ENCODE data around the gene CBX4. TPM values are rescaled to one million over a fixed set of nuclear protein-coding genes. Genes with fewer than 3 reads are reported as not detected.

Gene CBX4
- total and polyA plus RNA-seq, 10 of the 15 experiments (the other 5 are each of a cell fraction or from before 2014, with no cell fraction given): 0.69 to 24.6 (median 4.2) TPM

DNA sequence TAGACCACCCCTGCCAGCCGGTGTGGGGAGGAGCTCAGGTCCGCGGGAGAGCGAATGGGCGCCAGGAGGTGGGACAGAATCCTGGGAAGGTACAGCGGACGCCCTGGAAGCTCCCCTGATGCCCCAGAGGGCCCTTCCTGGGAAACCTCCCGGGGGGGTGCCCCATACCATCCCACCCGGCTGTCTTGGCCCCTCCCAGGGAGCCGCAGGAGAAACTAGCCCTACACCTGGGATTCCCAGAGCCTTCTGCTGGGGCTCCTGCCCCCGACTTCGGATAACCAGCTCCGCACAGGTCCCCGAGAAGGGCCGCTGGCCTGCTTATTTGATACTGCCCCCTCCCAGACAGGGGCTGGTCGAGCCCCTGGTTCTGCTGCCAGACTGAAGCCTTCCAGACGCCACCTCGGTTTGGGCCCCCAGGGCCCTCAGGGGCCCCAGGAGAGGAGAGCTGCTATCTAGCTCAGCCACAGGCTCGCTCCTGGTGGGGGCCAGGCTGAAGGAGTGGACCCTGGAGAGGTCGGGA, 3.0 kb upstream of the CBX4 start:
- H3K79me2 ChIP-seq (ENCODE audit: control insufficient read depth, insufficient read depth, low read length): peaks cover 11% of the 10 kb centered on the region
- DNase-seq (ENCODE audit: low read depth, low spot score): no peak
- ChIA-PET SMC1A (ENCODE audit: uncharacterized antibody, unreplicated experiment) (no interaction called here), POLR2A (interaction anchor here (1.0 kb wide), 1 partner anchor 46 kb away, joined by 3 read pairs; the partner anchor contains the start of gene CBX8), RAD21 (ENCODE audit: unreplicated experiment) (interaction anchor here (0.5 to 1.5 kb wide), 2 partner anchors 45 to 50 kb away, joined by 3 to 7 read pairs; partner anchors contain the start of gene CBX8), CTCF (interaction anchor here (0.5 to 1.4 kb wide), 3 partner anchors 37 to 1462 kb away, joined by 3 to 6 read pairs (median 4); no protein-coding TSS in a partner anchor)
- H3K4me1 ChIP-seq (ENCODE audit: control insufficient read depth, insufficient read depth, low read length): peaks cover 10% of the 10 kb centered on the region
- no peak for ATAC-seq
- H3K27ac ChIP-seq (ENCODE audit: control insufficient read depth, insufficient read depth): no peak overlapping the region
- intact Hi-C loops (cut with micrococcal nuclease; ENCODE audit: unreplicated experiment) (loop anchor here (10.0 kb wide), 1 partner anchor 133 kb away; no protein-coding TSS in a partner anchor), in situ Hi-C loops (cut with MboI) (loop anchor here (5.0 kb wide), 1 partner anchor 35 kb away; no protein-coding TSS in a partner anchor)
- WGBS (ENCODE audit: insufficient coverage, insufficient replicate concordance, low lambda C conversion rate, missing lambda C conversion rate): 10% methylated on average over 20 of the region's 20 CpGs
- TF ChIP-seq, protein P1, sequence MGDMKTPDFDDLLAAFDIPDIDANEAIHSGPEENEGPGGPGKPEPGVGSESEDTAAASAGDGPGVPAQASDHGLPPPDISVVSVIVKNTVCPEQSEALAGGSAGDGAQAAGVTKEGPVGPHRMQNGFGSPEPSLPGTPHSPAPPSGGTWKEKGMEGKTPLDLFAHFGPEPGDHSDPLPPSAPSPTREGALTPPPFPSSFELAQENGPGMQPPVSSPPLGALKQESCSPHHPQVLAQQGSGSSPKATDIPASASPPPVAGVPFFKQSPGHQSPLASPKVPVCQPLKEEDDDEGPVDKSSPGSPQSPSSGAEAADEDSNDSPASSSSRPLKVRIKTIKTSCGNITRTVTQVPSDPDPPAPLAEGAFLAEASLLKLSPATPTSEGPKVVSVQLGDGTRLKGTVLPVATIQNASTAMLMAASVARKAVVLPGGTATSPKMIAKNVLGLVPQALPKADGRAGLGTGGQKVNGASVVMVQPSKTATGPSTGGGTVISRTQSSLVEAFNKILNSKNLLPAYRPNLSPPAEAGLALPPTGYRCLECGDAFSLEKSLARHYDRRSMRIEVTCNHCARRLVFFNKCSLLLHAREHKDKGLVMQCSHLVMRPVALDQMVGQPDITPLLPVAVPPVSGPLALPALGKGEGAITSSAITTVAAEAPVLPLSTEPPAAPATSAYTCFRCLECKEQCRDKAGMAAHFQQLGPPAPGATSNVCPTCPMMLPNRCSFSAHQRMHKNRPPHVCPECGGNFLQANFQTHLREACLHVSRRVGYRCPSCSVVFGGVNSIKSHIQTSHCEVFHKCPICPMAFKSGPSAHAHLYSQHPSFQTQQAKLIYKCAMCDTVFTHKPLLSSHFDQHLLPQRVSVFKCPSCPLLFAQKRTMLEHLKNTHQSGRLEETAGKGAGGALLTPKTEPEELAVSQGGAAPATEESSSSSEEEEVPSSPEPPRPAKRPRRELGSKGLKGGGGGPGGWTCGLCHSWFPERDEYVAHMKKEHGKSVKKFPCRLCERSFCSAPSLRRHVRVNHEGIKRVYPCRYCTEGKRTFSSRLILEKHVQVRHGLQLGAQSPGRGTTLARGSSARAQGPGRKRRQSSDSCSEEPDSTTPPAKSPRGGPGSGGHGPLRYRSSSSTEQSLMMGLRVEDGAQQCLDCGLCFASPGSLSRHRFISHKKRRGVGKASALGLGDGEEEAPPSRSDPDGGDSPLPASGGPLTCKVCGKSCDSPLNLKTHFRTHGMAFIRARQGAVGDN (IDR thresholded peaks at IDR 0.05): no peak
- TF ChIP-seq IKZF2 (IDR thresholded peaks at IDR 0.05): no peak
- TF ChIP-seq NR2C2 (IDR thresholded peaks at IDR 0.05; ENCODE audit: borderline replicate concordance, control insufficient read depth, insufficient read length, low read depth): no peak
- TF ChIP-seq NFYA (IDR thresholded peaks at IDR 0.05; ENCODE audit: borderline replicate concordance, low read depth, low read length): no peak
- TF ChIP-seq BRCA1 (IDR thresholded peaks at IDR 0.05; ENCODE audit: low read depth, low read length): no peak
- TF ChIP-seq, protein P2, sequence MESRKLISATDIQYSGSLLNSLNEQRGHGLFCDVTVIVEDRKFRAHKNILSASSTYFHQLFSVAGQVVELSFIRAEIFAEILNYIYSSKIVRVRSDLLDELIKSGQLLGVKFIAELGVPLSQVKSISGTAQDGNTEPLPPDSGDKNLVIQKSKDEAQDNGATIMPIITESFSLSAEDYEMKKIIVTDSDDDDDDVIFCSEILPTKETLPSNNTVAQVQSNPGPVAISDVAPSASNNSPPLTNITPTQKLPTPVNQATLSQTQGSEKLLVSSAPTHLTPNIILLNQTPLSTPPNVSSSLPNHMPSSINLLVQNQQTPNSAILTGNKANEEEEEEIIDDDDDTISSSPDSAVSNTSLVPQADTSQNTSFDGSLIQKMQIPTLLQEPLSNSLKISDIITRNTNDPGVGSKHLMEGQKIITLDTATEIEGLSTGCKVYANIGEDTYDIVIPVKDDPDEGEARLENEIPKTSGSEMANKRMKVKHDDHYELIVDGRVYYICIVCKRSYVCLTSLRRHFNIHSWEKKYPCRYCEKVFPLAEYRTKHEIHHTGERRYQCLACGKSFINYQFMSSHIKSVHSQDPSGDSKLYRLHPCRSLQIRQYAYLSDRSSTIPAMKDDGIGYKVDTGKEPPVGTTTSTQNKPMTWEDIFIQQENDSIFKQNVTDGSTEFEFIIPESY (IDR thresholded peaks at IDR 0.05): no peak
- TF ChIP-seq JUNB (IDR thresholded peaks at IDR 0.05): no peak
- TF ChIP-seq SMAD1 (IDR thresholded peaks at IDR 0.05; ENCODE audit: low read depth, partially characterized antibody): no peak
- TF ChIP-seq SREBF1 (IDR thresholded peaks at IDR 0.05; ENCODE audit: low read length): no peak
- TF ChIP-seq TAF1 (IDR thresholded peaks at IDR 0.05; ENCODE audit: borderline replicate concordance, low read depth, low read length): no peak
- no peaks in the 10 kb centered on the region; the same call in 2 of the 3 replicates for H3K9me3 ChIP-seq (replicated peaks; ENCODE audit: control insufficient read depth, insufficient read depth, low read length)
- no peak overlapping the region for H3K4me3 ChIP-seq
- no peaks in the 10 kb centered on the region for H4K20me1 ChIP-seq (ENCODE audit: control insufficient read depth, insufficient read depth)
- no TSS peak for BruUV-seq (replicated peaks)
- no peak overlapping the region; the same call in 1 of the 2 replicates for H3K4me2 ChIP-seq (ENCODE audit: control insufficient read depth, insufficient read depth)
- no peaks in the 10 kb centered on the region for H3K36me3 ChIP-seq (ENCODE audit: control insufficient read depth in 2 of 2, insufficient read depth in 2 of 2, low read length in 1 of 2)
- FAIRE-seq: no peak
- no peak overlapping the region for H2AFZ ChIP-seq (ENCODE audit: control insufficient read depth, low read depth, low read length)
- H3K27me3 ChIP-seq (replicated peaks in 1 of 2; ENCODE audit: control insufficient read depth in 2 of 2, insufficient read depth in 2 of 2, low read length in 1 of 2): peaks cover 22 to 40% of the 10 kb centered on the region in 2 experiments
- H3K9ac ChIP-seq (ENCODE audit: control insufficient read depth, insufficient read depth, low read length): no peak overlapping the region
